Measurements from ENCODE around the gene CERK. TPM values are rescaled to one million over a fixed set of nuclear protein-coding genes. Genes with fewer than 3 reads are reported as not detected.

The CERK gene
- polyA plus RNA-seq, 1 donor from 2014 or later, result 57.4 TPM

- Histone ChIP-seq H3K9me3 (ENCODE audit: low read length) (no peaks in the 10 kb centered on the region), H3K9ac (ENCODE audit: low read length) (no peak overlapping the region), H3K9me2 (ENCODE audit: insufficient read depth, low read length) (no peaks in the 10 kb centered on the region), H4K20me1 (ENCODE audit: insufficient read depth) (no peaks in the 10 kb centered on the region), H3K27me3 (ENCODE audit: insufficient read depth, low read depth, low read length) (no peaks in the 10 kb centered on the region), H3K27ac (ENCODE audit: low read length) (no peak overlapping the region), H2AFZ (ENCODE audit: low read depth, low read length) (no peak overlapping the region), H3K4me3 (ENCODE audit: low read length) (no peak overlapping the region), H3K79me2 (replicated peaks; ENCODE audit: insufficient read depth, low read length) (no peaks in the 10 kb centered on the region), H3K4me2 (ENCODE audit: low read length) (no peak overlapping the region), H3F3A (ENCODE audit: insufficient read depth, low read length, poor library complexity, severe bottlenecking) (no peaks in the 10 kb centered on the region), H3K36me3 (ENCODE audit: insufficient read depth, low read length) (peaks cover 2% of the 10 kb centered on the region)
- no peak for TF ChIP-seq REST (IDR thresholded peaks at IDR 0.05; ENCODE audit: borderline replicate concordance)
Measured at GRCh38 chr22:46691571-46691970, 46.5 kb downstream of the CERK start.

- no peaks in the 10 kb centered on the region for H3K27me3 ChIP-seq (ENCODE audit: insufficient read depth, low read depth, low read length)
- H3K4me2 ChIP-seq (ENCODE audit: low read length), result no peak overlapping the region
- H3F3A ChIP-seq (ENCODE audit: insufficient read depth, low read length, poor library complexity, severe bottlenecking), result no peaks in the 10 kb centered on the region
- H3K9me2 ChIP-seq (ENCODE audit: insufficient read depth, low read length), result no peaks in the 10 kb centered on the region
- peaks cover 7% of the 10 kb centered on the region for H3K36me3 ChIP-seq (ENCODE audit: insufficient read depth, low read length)
- no peak overlapping the region for H2AFZ ChIP-seq (ENCODE audit: low read depth, low read length)
- H3K9me3 ChIP-seq (ENCODE audit: low read length), result no peaks in the 10 kb centered on the region
- no peaks in the 10 kb centered on the region for H4K20me1 ChIP-seq (ENCODE audit: insufficient read depth)
- TF ChIP-seq TAF1 (IDR thresholded peaks at IDR 0.05; ENCODE audit: low read depth), result no peak
- no peak for TF ChIP-seq MXI1 (conservative IDR thresholded peaks at IDR 0.05; ENCODE audit: poor library complexity, severe bottlenecking)
- TF ChIP-seq POLR2AphosphoS5 (IDR thresholded peaks at IDR 0.05), result no peak
- no peak for TF ChIP-seq EZH2 (IDR thresholded peaks at IDR 0.05; ENCODE audit: borderline replicate concordance, insufficient read depth, low read length, poor library complexity, severe bottlenecking)
- no peak for TF ChIP-seq REST (IDR thresholded peaks at IDR 0.05; ENCODE audit: borderline replicate concordance)
- H3K79me2 ChIP-seq (replicated peaks; ENCODE audit: insufficient read depth, low read length), result no peaks in the 10 kb centered on the region
- no peak overlapping the region for H3K27ac ChIP-seq (ENCODE audit: low read length)
- H3K9ac ChIP-seq (ENCODE audit: low read length), result no peak overlapping the region
- no peak overlapping the region for H3K4me3 ChIP-seq (ENCODE audit: low read length)
Measured at GRCh38 chr22:46690146-46690545, 47.9 kb downstream of the CERK start.

- peaks cover 7% of the 10 kb centered on the region for H3K36me3 ChIP-seq (ENCODE audit: insufficient read depth, low read length)
Measured at GRCh38 chr22:46688949-46689348, 49.1 kb downstream of the CERK start.

More at GRCh38 chr22:46688949-46689348, 49.1 kb downstream of the CERK start:
- H4K20me1 ChIP-seq (ENCODE audit: insufficient read depth), result no peaks in the 10 kb centered on the region
- H3K27me3 ChIP-seq (ENCODE audit: insufficient read depth, low read depth, low read length), result no peaks in the 10 kb centered on the region
- no peak overlapping the region for H3K9ac ChIP-seq (ENCODE audit: low read length)
- no peak overlapping the region for H3K4me3 ChIP-seq (ENCODE audit: low read length)
- TF ChIP-seq TAF1 (IDR thresholded peaks at IDR 0.05; ENCODE audit: low read depth) (no peak), RAD21 (conservative IDR thresholded peaks at IDR 0.05) (no peak), POLR2AphosphoS5 (IDR thresholded peaks at IDR 0.05) (no peak), REST (IDR thresholded peaks at IDR 0.05; ENCODE audit: borderline replicate concordance) (no peak), EZH2 (IDR thresholded peaks at IDR 0.05; ENCODE audit: borderline replicate concordance, insufficient read depth, low read length, poor library complexity, severe bottlenecking) (no peak), EP300 (conservative IDR thresholded peaks at IDR 0.05; ENCODE audit: poor library complexity, severe bottlenecking) (no peak), MXI1 (conservative IDR thresholded peaks at IDR 0.05; ENCODE audit: poor library complexity, severe bottlenecking) (no peak), SMC3 (conservative IDR thresholded peaks at IDR 0.05; ENCODE audit: poor library complexity) (no peak), CTCF (IDR thresholded peaks at IDR 0.05; ENCODE audit: poor library complexity, severe bottlenecking) (no peak)
- H3K9me3 ChIP-seq (ENCODE audit: low read length), result no peaks in the 10 kb centered on the region
- H3F3A ChIP-seq (ENCODE audit: insufficient read depth, low read length, poor library complexity, severe bottlenecking), result no peaks in the 10 kb centered on the region
- no peaks in the 10 kb centered on the region for H3K9me2 ChIP-seq (ENCODE audit: insufficient read depth, low read length)
- H3K27ac ChIP-seq (ENCODE audit: low read length), result no peak overlapping the region
- H2AFZ ChIP-seq (ENCODE audit: low read depth, low read length), result no peak overlapping the region
- H3K4me2 ChIP-seq (ENCODE audit: low read length), result no peak overlapping the region
- H3K79me2 ChIP-seq (replicated peaks; ENCODE audit: insufficient read depth, low read length), result no peaks in the 10 kb centered on the region
